HepG2 (cell line): ENCODE measurements around the gene SMIM14. TPM values are rescaled to one million over a fixed set of nuclear protein-coding genes. Genes with fewer than 3 reads are reported as not detected.

Source experiments
- FOXK2 ChIP-seq: fragments of 450-650 bp; IDR thresholded peaks from 2 replicates; pipeline ENCODE4 v1.6.1; 2016
- IRX3 ChIP-seq: sonication (generic); formaldehyde crosslinking; IDR thresholded peaks from 2 replicates; pipeline ENCODE4 v1.8.1; 2023; ENCODE audit warnings: mild to moderate bottlenecking, low read depth, missing genetic modification reagents, borderline replicate concordance
- MBD4 ChIP-seq: IDR thresholded peaks from 2 replicates; pipeline ENCODE4 v1.6.1; 2012; ENCODE audit warnings: low read length, inconsistent platforms, borderline replicate concordance
- NFYB ChIP-seq: sonication (generic); formaldehyde crosslinking; IDR thresholded peaks from 2 replicates; pipeline ENCODE4 v1.4.0; 2020; ENCODE audit warnings: missing genetic modification reagents
- RBAK ChIP-seq: sonication (generic); formaldehyde crosslinking; IDR thresholded peaks from 2 replicates; pipeline ENCODE4 v1.5.1; 2020; ENCODE audit warnings: mild to moderate bottlenecking, missing genetic modification reagents
- SCMH1 ChIP-seq: sonication (generic); formaldehyde crosslinking; IDR thresholded peaks from 2 replicates; pipeline ENCODE4 v1.9.0; 2021; ENCODE audit warnings: missing genetic modification reagents, mild to moderate bottlenecking, borderline replicate concordance
- SOX5 ChIP-seq: IDR thresholded peaks from 2 replicates; pipeline ENCODE4 v1.6.1; 2016; ENCODE audit warnings: borderline replicate concordance
- XRCC5 ChIP-seq: fragments of 200-400 bp; formaldehyde crosslinking; optimal IDR thresholded peaks from 2 replicates; pipeline ENCODE3; 2017; ENCODE audit warnings: mild to moderate bottlenecking, low read length
- ZFP90 ChIP-seq: sonication (generic); formaldehyde crosslinking; IDR thresholded peaks from 2 replicates; pipeline ENCODE4 v1.8.0; 2022; ENCODE audit warnings: missing genetic modification reagents, mild to moderate bottlenecking, inconsistent platforms, borderline replicate concordance
- ZNF232 ChIP-seq: sonication (generic); formaldehyde crosslinking; IDR thresholded peaks from 2 replicates; pipeline ENCODE4 v1.4.0; 2020; ENCODE audit warnings: missing genetic modification reagents, borderline replicate concordance
- ZNF33B ChIP-seq: sonication (generic); formaldehyde crosslinking; IDR thresholded peaks from 2 replicates; pipeline ENCODE4 v1.5.1; 2020; ENCODE audit warnings: mild to moderate bottlenecking, missing genetic modification reagents
- ZNF546 ChIP-seq: sonication (generic); formaldehyde crosslinking; conservative IDR thresholded peaks from 2 replicates; pipeline ENCODE4 v1.8.1; 2023; ENCODE audit warnings: mild to moderate bottlenecking, missing genetic modification reagents
- polyA plus RNA-seq, 8 experiments: library from polyadenylated mRNA; depleted of rRNA in 3 of 8; stranded (reverse) in 7 of 8; unstranded in 1 of 8; fragments of >200 nt; fragmentation: Illumina TruSeq in 4 of 8; extraction: Trizol in 4 of 8; gene quantifications; 2 replicates each; pipeline versions ENCODE4 v1.2.1 to v1.2.3, GENCODE V29; 2011 to 2016; ENCODE audit warnings: low read depth in 4 of 8, missing spikeins in 1 of 8, mixed read lengths in 1 of 8; ENCODE audit not compliant: insufficient read depth in 1 of 8
- total RNA-seq, 5 experiments: library from RNA; depleted of rRNA; stranded (reverse); fragments of >200 nt; fragmentation: Illumina TruSeq; extraction: Trizol; gene quantifications; 2 replicates each; pipeline ENCODE4 v1.2.3, GENCODE V29; 2016; ENCODE audit warnings: low read depth in 1 of 5
- TF ChIP-seq, protein P1 (sequence below): sonication (generic); formaldehyde crosslinking; IDR thresholded peaks from 2 replicates; pipeline ENCODE4 v1.4.0; 2020; ENCODE audit warnings: mild to moderate bottlenecking, missing genetic modification reagents
- TF ChIP-seq, protein P2 (sequence below): sonication (generic); formaldehyde crosslinking; IDR thresholded peaks from 2 replicates; pipeline ENCODE4 v1.4.0; 2020; ENCODE audit warnings: missing genetic modification reagents
- TF ChIP-seq, protein P3 (sequence below): fragments of 450-650 bp; IDR thresholded peaks from 2 replicates; pipeline ENCODE4 v1.6.1; 2017; ENCODE audit warnings: mild to moderate bottlenecking
- TF ChIP-seq, protein P4 (sequence below): sonication (generic); formaldehyde crosslinking; IDR thresholded peaks from 2 replicates; pipeline ENCODE4 v1.9.0; 2021; ENCODE audit warnings: missing genetic modification reagents, borderline replicate concordance
- TF ChIP-seq, protein P5 (sequence below): IDR thresholded peaks from 2 replicates; pipeline ENCODE4 v1.4.0; 2020; ENCODE audit warnings: mild to moderate bottlenecking, missing genetic modification reagents

SMIM14 gene
- total and polyA plus RNA-seq, 2 of the 13 experiments (the other 11 are each of a cell fraction or from before 2014, with no cell fraction given), result 16.3 to 28.1 TPM

DNA sequence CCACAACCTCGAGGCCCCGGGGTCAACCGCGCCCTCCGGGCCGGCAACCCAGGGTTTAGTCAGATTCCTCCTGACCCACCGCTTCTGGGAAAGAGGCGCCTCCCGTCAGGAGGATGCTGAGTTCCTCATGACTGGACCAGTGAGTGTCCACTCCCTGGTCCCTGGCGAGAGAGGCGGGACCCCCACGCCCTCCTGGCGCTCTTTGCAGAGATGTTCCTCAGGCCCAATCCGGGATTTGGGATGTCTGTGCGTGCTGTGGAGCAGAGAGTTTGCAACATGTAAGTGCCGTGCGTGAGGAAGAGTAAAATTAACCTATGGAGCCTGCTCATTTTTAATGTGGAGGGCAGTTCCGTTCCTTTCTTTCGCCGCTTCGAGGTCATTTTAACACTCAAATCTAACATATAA lies 110.6 kb downstream of the SMIM14 start (continued):
- TF ChIP-seq MBD4, result no peak
- peak; percentile 3; the same call in 1 of the 2 replicates for TF ChIP-seq ZNF546
- no peak for TF ChIP-seq IRX3
- TF ChIP-seq NFYB, result no peak
- no peak for TF ChIP-seq XRCC5
- TF ChIP-seq SCMH1 (CRISPR knock-in tag), result no peak
- TF ChIP-seq ZNF232 (CRISPR knock-in tag), result 0 out of 2 replicates have a peak, but pooled peaks have one; percentile 73
- TF ChIP-seq, protein P1, sequence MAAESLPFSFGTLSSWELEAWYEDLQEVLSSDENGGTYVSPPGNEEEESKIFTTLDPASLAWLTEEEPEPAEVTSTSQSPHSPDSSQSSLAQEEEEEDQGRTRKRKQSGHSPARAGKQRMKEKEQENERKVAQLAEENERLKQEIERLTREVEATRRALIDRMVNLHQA (CRISPR knock-in tag), result no peak
- no peak for TF ChIP-seq FOXK2
- no peak for TF ChIP-seq ZNF33B (CRISPR knock-in tag)
- TF ChIP-seq ZFP90 (CRISPR knock-in tag), result no peak
- TF ChIP-seq, protein P2, sequence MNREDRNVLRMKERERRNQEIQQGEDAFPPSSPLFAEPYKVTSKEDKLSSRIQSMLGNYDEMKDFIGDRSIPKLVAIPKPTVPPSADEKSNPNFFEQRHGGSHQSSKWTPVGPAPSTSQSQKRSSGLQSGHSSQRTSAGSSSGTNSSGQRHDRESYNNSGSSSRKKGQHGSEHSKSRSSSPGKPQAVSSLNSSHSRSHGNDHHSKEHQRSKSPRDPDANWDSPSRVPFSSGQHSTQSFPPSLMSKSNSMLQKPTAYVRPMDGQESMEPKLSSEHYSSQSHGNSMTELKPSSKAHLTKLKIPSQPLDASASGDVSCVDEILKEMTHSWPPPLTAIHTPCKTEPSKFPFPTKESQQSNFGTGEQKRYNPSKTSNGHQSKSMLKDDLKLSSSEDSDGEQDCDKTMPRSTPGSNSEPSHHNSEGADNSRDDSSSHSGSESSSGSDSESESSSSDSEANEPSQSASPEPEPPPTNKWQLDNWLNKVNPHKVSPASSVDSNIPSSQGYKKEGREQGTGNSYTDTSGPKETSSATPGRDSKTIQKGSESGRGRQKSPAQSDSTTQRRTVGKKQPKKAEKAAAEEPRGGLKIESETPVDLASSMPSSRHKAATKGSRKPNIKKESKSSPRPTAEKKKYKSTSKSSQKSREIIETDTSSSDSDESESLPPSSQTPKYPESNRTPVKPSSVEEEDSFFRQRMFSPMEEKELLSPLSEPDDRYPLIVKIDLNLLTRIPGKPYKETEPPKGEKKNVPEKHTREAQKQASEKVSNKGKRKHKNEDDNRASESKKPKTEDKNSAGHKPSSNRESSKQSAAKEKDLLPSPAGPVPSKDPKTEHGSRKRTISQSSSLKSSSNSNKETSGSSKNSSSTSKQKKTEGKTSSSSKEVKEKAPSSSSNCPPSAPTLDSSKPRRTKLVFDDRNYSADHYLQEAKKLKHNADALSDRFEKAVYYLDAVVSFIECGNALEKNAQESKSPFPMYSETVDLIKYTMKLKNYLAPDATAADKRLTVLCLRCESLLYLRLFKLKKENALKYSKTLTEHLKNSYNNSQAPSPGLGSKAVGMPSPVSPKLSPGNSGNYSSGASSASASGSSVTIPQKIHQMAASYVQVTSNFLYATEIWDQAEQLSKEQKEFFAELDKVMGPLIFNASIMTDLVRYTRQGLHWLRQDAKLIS (CRISPR knock-in tag), result 0 out of 2 replicates have a peak, but pooled peaks have one; percentile 19
- TF ChIP-seq, protein P3, sequence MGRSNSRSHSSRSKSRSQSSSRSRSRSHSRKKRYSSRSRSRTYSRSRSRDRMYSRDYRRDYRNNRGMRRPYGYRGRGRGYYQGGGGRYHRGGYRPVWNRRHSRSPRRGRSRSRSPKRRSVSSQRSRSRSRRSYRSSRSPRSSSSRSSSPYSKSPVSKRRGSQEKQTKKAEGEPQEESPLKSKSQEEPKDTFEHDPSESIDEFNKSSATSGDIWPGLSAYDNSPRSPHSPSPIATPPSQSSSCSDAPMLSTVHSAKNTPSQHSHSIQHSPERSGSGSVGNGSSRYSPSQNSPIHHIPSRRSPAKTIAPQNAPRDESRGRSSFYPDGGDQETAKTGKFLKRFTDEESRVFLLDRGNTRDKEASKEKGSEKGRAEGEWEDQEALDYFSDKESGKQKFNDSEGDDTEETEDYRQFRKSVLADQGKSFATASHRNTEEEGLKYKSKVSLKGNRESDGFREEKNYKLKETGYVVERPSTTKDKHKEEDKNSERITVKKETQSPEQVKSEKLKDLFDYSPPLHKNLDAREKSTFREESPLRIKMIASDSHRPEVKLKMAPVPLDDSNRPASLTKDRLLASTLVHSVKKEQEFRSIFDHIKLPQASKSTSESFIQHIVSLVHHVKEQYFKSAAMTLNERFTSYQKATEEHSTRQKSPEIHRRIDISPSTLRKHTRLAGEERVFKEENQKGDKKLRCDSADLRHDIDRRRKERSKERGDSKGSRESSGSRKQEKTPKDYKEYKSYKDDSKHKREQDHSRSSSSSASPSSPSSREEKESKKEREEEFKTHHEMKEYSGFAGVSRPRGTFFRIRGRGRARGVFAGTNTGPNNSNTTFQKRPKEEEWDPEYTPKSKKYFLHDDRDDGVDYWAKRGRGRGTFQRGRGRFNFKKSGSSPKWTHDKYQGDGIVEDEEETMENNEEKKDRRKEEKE, result no peak
- no peak for TF ChIP-seq SOX5 (CRISPR knock-in tag)
- TF ChIP-seq, protein P4, sequence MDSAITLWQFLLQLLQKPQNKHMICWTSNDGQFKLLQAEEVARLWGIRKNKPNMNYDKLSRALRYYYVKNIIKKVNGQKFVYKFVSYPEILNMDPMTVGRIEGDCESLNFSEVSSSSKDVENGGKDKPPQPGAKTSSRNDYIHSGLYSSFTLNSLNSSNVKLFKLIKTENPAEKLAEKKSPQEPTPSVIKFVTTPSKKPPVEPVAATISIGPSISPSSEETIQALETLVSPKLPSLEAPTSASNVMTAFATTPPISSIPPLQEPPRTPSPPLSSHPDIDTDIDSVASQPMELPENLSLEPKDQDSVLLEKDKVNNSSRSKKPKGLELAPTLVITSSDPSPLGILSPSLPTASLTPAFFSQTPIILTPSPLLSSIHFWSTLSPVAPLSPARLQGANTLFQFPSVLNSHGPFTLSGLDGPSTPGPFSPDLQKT, result no peak
- no peak for TF ChIP-seq RBAK (CRISPR knock-in tag)
- TF ChIP-seq, protein P5, sequence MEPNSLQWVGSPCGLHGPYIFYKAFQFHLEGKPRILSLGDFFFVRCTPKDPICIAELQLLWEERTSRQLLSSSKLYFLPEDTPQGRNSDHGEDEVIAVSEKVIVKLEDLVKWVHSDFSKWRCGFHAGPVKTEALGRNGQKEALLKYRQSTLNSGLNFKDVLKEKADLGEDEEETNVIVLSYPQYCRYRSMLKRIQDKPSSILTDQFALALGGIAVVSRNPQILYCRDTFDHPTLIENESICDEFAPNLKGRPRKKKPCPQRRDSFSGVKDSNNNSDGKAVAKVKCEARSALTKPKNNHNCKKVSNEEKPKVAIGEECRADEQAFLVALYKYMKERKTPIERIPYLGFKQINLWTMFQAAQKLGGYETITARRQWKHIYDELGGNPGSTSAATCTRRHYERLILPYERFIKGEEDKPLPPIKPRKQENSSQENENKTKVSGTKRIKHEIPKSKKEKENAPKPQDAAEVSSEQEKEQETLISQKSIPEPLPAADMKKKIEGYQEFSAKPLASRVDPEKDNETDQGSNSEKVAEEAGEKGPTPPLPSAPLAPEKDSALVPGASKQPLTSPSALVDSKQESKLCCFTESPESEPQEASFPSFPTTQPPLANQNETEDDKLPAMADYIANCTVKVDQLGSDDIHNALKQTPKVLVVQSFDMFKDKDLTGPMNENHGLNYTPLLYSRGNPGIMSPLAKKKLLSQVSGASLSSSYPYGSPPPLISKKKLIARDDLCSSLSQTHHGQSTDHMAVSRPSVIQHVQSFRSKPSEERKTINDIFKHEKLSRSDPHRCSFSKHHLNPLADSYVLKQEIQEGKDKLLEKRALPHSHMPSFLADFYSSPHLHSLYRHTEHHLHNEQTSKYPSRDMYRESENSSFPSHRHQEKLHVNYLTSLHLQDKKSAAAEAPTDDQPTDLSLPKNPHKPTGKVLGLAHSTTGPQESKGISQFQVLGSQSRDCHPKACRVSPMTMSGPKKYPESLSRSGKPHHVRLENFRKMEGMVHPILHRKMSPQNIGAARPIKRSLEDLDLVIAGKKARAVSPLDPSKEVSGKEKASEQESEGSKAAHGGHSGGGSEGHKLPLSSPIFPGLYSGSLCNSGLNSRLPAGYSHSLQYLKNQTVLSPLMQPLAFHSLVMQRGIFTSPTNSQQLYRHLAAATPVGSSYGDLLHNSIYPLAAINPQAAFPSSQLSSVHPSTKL (CRISPR knock-in tag), result no peak
